GM12878 (cell line): ENCODE data around the gene MAPK9. TPM values are rescaled to one million over a fixed set of nuclear protein-coding genes. Genes with fewer than 3 reads are reported as not detected.

ENCODE experiments used
- ATAC-seq: fragments of 200-7000 bp; cut with Tn5 transposase; 3 replicates; pipeline ENCODE4 v1.9.1; 2020; ENCODE audit warnings: mild to moderate bottlenecking, moderate library complexity
- BruUV-seq: library from RNA; stranded (reverse); fragments of 400-500 nt; replicated peaks from 2 replicates; lab custom pipeline; 2021; lab: Mats Ljungman, UMichigan
- CTCF ChIA-PET: fragments of 300-600 bp; sonication (Branson Sonifier 250); formaldehyde crosslinking; extraction: SDS; loops from one replicate; lab custom pipeline; 2021; ENCODE audit warnings: inconsistent platforms; lab: Yijun Ruan, JAX
- POLR2A ChIA-PET: fragments of 350-600 bp; formaldehyde crosslinking; extraction: SDS; loops from one replicate; lab custom pipeline; 2021; ENCODE audit warnings: inconsistent platforms; lab: Charles Lee
- RAD21 ChIA-PET: fragments of 300-600 bp; sonication (Branson Sonifier 250); formaldehyde crosslinking; loops from one replicate; lab custom pipeline; 2023; ENCODE audit warnings: antibody characterized with exemption; ENCODE audit not compliant: unreplicated experiment; lab: Charles Lee
- SMC1A ChIA-PET: fragments of 300-600 bp; sonication (Branson Sonifier 250); formaldehyde crosslinking; loops from one replicate; lab custom pipeline; 2023; ENCODE audit not compliant: unreplicated experiment, uncharacterized antibody; lab: Charles Lee
- DNase-seq: peaks from one replicate; pipeline ENCODE4 v3.0.0-alpha.2; 2011; ENCODE audit warnings: low read depth, low spot score
- FAIRE-seq: peaks from 3 replicates; lab custom pipeline; 2011; peaks lifted over from hg19 to GRCh38; lab: Jason Lieb, UNC
- H2AFZ ChIP-seq: 2 replicates; pipeline ENCODE4 v1.6.0; 2011; ENCODE audit warnings: low read depth, low read length, control low read depth; ENCODE audit not compliant: control insufficient read depth
- H3K27ac ChIP-seq: 2 replicates; pipeline ENCODE4 v1.5.1; 2011; ENCODE audit warnings: control low read depth; ENCODE audit not compliant: control insufficient read depth, insufficient read depth
- H3K27me3 ChIP-seq, 2 experiments: replicated peaks in 1 of 2; 2 replicates each; pipeline versions ENCODE4 v1.6.0 to v1.6.1; 2011; ENCODE audit warnings: low read length in 1 of 2; ENCODE audit not compliant: control insufficient read depth in 2 of 2, insufficient read depth in 2 of 2
- H3K36me3 ChIP-seq, 2 experiments: 2 replicates each; pipeline ENCODE4 v1.5.1; 2011; ENCODE audit warnings: low read length in 1 of 2; ENCODE audit not compliant: control insufficient read depth in 2 of 2, insufficient read depth in 2 of 2
- H3K4me1 ChIP-seq: 2 replicates; pipeline ENCODE4 v1.6.1; 2011; ENCODE audit warnings: mild to moderate bottlenecking, low read length, moderate library complexity, mixed read lengths; ENCODE audit not compliant: control insufficient read depth, insufficient read depth
- H3K4me2 ChIP-seq: 2 replicates; pipeline ENCODE4 v1.6.0; 2011; ENCODE audit warnings: control low read depth; ENCODE audit not compliant: control insufficient read depth, insufficient read depth
- H3K4me3 ChIP-seq: fragments of 200-600 bp; sonication (generic); 2 replicates; pipeline ENCODE4 v1.5.1; 2016
- H3K79me2 ChIP-seq: 2 replicates; pipeline ENCODE4 v1.6.0; 2011; ENCODE audit warnings: low read length; ENCODE audit not compliant: control insufficient read depth, insufficient read depth
- H3K9ac ChIP-seq: 2 replicates; pipeline ENCODE4 v1.8.0; 2011; ENCODE audit warnings: low read length, control low read depth, mixed read lengths; ENCODE audit not compliant: control insufficient read depth, insufficient read depth
- H3K9me3 ChIP-seq: replicated peaks from 3 replicates; pipeline ENCODE4 v1.5.1; 2011; ENCODE audit warnings: mild to moderate bottlenecking, low read length; ENCODE audit not compliant: control insufficient read depth, insufficient read depth
- H4K20me1 ChIP-seq: 2 replicates; pipeline ENCODE4 v1.6.0; 2011; ENCODE audit not compliant: control insufficient read depth, insufficient read depth
- MEF2A ChIP-seq: IDR thresholded peaks from 2 replicates; pipeline ENCODE4 v1.6.1; 2011; ENCODE audit warnings: low read depth, mild to moderate bottlenecking, low read length, moderate library complexity; ENCODE audit not compliant: insufficient read depth
- NR2C1 ChIP-seq: fragments of 450-650 bp; IDR thresholded peaks from 2 replicates; pipeline ENCODE4 v1.6.1; 2017; ENCODE audit warnings: antibody characterized with exemption, mild to moderate bottlenecking, moderate library complexity
- RBBP5 ChIP-seq: fragments of 200-600 bp; sonication (generic); conservative IDR thresholded peaks from 2 replicates; pipeline ENCODE4 v1.6.1; 2016
- RFX5 ChIP-seq: IDR thresholded peaks from 2 replicates; pipeline ENCODE4 v1.6.1; 2011; ENCODE audit warnings: low read depth, low read length, improper control_type of control experiment
- ZBED1 ChIP-seq: IDR thresholded peaks from 2 replicates; pipeline ENCODE4 v1.6.1; 2016; ENCODE audit warnings: borderline replicate concordance
- WGBS: methylation state at CpG from one replicate; pipeline ENCODE4 v1.1.6; 2016; ENCODE audit warnings: low lambda C conversion rate; ENCODE audit not compliant: insufficient replicate concordance, insufficient coverage; ENCODE audit errors: missing lambda C conversion rate; 5-methylcytosine and 5-hydroxymethylcytosine counted together
- in situ Hi-C: fragments of 300-500 bp; cut with MboI; formaldehyde crosslinking; loops from 9 replicates; pipeline ENCODE4 v1.14.3; 2018; ENCODE audit warnings: mixed read lengths
- intact Hi-C: fragments of 100-400 bp; cut with micrococcal nuclease; formaldehyde crosslinking; loops from one replicate; pipeline ENCODE4 v1.14.2; 2022; ENCODE audit not compliant: unreplicated experiment
- polyA plus RNA-seq, 11 experiments: library from polyadenylated mRNA; depleted of rRNA in 4 of 11; unstranded in 6 of 11; stranded (reverse) in 5 of 11; fragments of >200 nt; fragmentation: Nextera tagmentation in 4 of 11; fragmentation: Illumina TruSeq in 1 of 11; extraction: Ambion mirVana in 4 of 11; extraction: Trizol in 1 of 11; gene quantifications; 1 replicate in 1 of 11; 2 replicates in 10 of 11; pipeline versions ENCODE4 v1.2.1 to v1.2.3, GENCODE V29; 2011 to 2016; ENCODE audit warnings: inconsistent platforms in 2 of 11, missing spikeins in 2 of 11, low read depth in 1 of 11
- total RNA-seq, 4 experiments: library from RNA; depleted of rRNA in 3 of 4; stranded (reverse); fragments of >200 nt in 3 of 4; fragmentation: Illumina TruSeq in 1 of 4; extraction: Trizol in 1 of 4; gene quantifications; 2 replicates each; pipeline versions ENCODE4 v1.2.1 to v1.2.3, GENCODE V29; 2013 to 2021

Gene MAPK9
- total and polyA plus RNA-seq, 10 of the 15 experiments (the other 5 are each of a cell fraction or from before 2014, with no cell fraction given): 2.1 to 52.9 (median 21.7) TPM

GRCh38 chr5:180251887-180252286, 40.0 kb downstream of the MAPK9 start:
- RAD21 ChIA-PET: no interaction called here
- BruUV-seq: no TSS peak
- intact Hi-C loops (no loop called here), in situ Hi-C loops (no loop called here)
- FAIRE-seq: no peak
- no peak overlapping the region for H3K9ac ChIP-seq
- no peaks in the 10 kb centered on the region for H3K79me2 ChIP-seq
- DNase-seq: no peak
- TF ChIP-seq RFX5: no peak
- TF ChIP-seq RBBP5: no peak
- 0 out of 2 replicates have a peak, but pooled peaks have one; percentile 7 for TF ChIP-seq NR2C1
- TF ChIP-seq ZBED1: no peak
- POLR2A ChIA-PET: no interaction called here
- H2AFZ ChIP-seq: no peak overlapping the region
- no peaks in the 10 kb centered on the region for H3K27me3 ChIP-seq
- SMC1A ChIA-PET: interaction anchor here (1.1 kb wide), 1 partner anchor 12 kb away, joined by 3 read pairs; no protein-coding TSS in a partner anchor
- no peaks in the 10 kb centered on the region for H3K4me1 ChIP-seq
- no peak overlapping the region for H3K4me3 ChIP-seq
- 98% methylated on average over 7 of the region's 7 CpGs for WGBS
- no peak for ATAC-seq
- CTCF ChIA-PET: no interaction called here
- no peak overlapping the region for H3K4me2 ChIP-seq
- peaks cover 39% of the 10 kb centered on the region; the same call in 2 of the 3 replicates for H3K9me3 ChIP-seq
- peaks cover 2 to 17% of the 10 kb centered on the region in 2 experiments for H3K36me3 ChIP-seq
- no peak overlapping the region for H3K27ac ChIP-seq
- no peaks in the 10 kb centered on the region for H4K20me1 ChIP-seq

GRCh38 chr5:180251141-180251540, 40.7 kb downstream of the MAPK9 start:
- ChIA-PET POLR2A (no interaction called here), RAD21 (no interaction called here)

More at GRCh38 chr5:180251141-180251540, 40.7 kb downstream of the MAPK9 start:
- no peak overlapping the region for H3K9ac ChIP-seq
- ChIA-PET CTCF (no interaction called here), SMC1A (interaction anchor here (1.1 kb wide), 1 partner anchor 11 kb away, joined by 3 read pairs; no protein-coding TSS in a partner anchor)
- no peak for TF ChIP-seq MEF2A
- H3K27me3 ChIP-seq: no peaks in the 10 kb centered on the region
- H2AFZ ChIP-seq: no peak overlapping the region
- 95% methylated on average over 7 of the region's 9 CpGs for WGBS
- intact Hi-C loops: no loop called here
- peaks cover 39% of the 10 kb centered on the region; the same call in 2 of the 3 replicates for H3K9me3 ChIP-seq
- no peaks in the 10 kb centered on the region for H3K4me1 ChIP-seq
- H3K36me3 ChIP-seq: peaks cover 2 to 18% of the 10 kb centered on the region in 2 experiments
- ATAC-seq: no peak
- no peak for DNase-seq
- FAIRE-seq: no peak
- H3K79me2 ChIP-seq: no peaks in the 10 kb centered on the region
- in situ Hi-C loops: no loop called here
- no peak overlapping the region for H3K27ac ChIP-seq
- no peak overlapping the region for H3K4me2 ChIP-seq
- H4K20me1 ChIP-seq: no peaks in the 10 kb centered on the region
- no TSS peak for BruUV-seq
- no peak overlapping the region for H3K4me3 ChIP-seq
